ENCODE data around the gene MLX. TPM values are rescaled to one million over a fixed set of nuclear protein-coding genes. Genes with fewer than 3 reads are reported as not detected.

MLX gene
- total RNA-seq, 1 experiment from 2014 or later: 37.5 TPM

Other genes with a start within 250 kb of the MLX start
- 72.1 and 73.7 TPM in 2 replicates for gene STAT3, start 178.7 kb upstream of the MLX start, total RNA-seq (2022)
- gene CAVIN1, start 143.8 kb upstream of the MLX start, total RNA-seq (2022): 143 and 173 TPM in 2 replicates
- gene ATP6V0A1, start 108.2 kb upstream of the MLX start, total RNA-seq (2022): 82.8 and 103 TPM in 2 replicates
- gene NAGLU, start 30.9 kb upstream of the MLX start, total RNA-seq (2022): 28.7 and 29.2 TPM in 2 replicates
- 2.3 and 4.0 TPM in 2 replicates for gene HSD17B1, start 14.2 kb upstream of the MLX start, total RNA-seq (2022)
- 128 and 138 TPM in 2 replicates for gene COASY, start 5.0 kb upstream of the MLX start, total RNA-seq (2022)
- 24.7 and 25.2 TPM in 2 replicates for gene PSMC3IP, start 10.6 kb downstream of the MLX start, total RNA-seq (2022)
- gene RETREG3, start 42.3 kb downstream of the MLX start, total RNA-seq (2022): 58.6 and 59.0 TPM in 2 replicates
- gene TUBG1, start 42.6 kb downstream of the MLX start, total RNA-seq (2022): 108 and 112 TPM in 2 replicates
- 23.8 and 26.5 TPM in 2 replicates for gene TUBG2, start 92.2 kb downstream of the MLX start, total RNA-seq (2022)
- gene PLEKHH3, start 109.9 kb downstream of the MLX start, total RNA-seq (2022): 25.3 and 26.2 TPM in 2 replicates
- gene CCR10, start 114.7 kb downstream of the MLX start, total RNA-seq (2022): 1.6 and 3.2 TPM in 2 replicates
- 7.2 and 7.5 TPM in 2 replicates for gene CNTNAP1, start 115.4 kb downstream of the MLX start, total RNA-seq (2022)
- 16.9 and 18.0 TPM in 2 replicates for gene EZH1, start 177.9 kb downstream of the MLX start, total RNA-seq (2022)
- 21.4 and 24.3 TPM in 2 replicates for gene RAMP2, start 194.1 kb downstream of the MLX start, total RNA-seq (2022)
- gene VPS25, start 206.3 kb downstream of the MLX start, total RNA-seq (2022): 96.0 and 103 TPM in 2 replicates
- 3.3 and 4.1 TPM in 2 replicates for gene WNK4, start 213.5 kb downstream of the MLX start, total RNA-seq (2022)
- gene COA3, start 231.6 kb downstream of the MLX start, total RNA-seq (2022): 63.5 and 63.6 TPM in 2 replicates
- 1.7 and 2.2 TPM in 2 replicates for gene CNTD1, start 231.8 kb downstream of the MLX start, total RNA-seq (2022)